Kidney tubule cell (primary cell): Measurements from ENCODE around the gene COPS8.

Experiments
- DNase-seq: peaks from one replicate; pipeline ENCODE4 v3.0.0-alpha.2; 2018; ENCODE audit warnings: low spot score

COPS8 gene

DNA sequence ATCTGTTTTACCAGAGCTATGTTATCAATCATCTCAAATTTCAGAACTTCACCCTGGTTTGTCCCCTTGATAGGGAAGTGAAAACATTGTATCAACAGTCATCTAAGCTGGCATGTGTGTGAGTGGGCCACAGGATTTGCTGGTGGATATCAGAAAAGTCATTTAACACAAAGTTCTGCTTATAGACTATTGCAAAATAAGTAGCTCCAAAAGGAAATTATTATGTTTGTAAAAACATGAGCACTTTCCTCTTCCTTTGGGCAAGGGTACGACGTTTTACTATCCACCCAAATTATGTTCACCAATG, 20.7 kb upstream of the COPS8 start:
- DNase-seq, result no peak

- DNase-seq, result no peak
Measured at GRCh38 chr2:237066396-237066795, 19.3 kb upstream of the COPS8 start.

DNA sequence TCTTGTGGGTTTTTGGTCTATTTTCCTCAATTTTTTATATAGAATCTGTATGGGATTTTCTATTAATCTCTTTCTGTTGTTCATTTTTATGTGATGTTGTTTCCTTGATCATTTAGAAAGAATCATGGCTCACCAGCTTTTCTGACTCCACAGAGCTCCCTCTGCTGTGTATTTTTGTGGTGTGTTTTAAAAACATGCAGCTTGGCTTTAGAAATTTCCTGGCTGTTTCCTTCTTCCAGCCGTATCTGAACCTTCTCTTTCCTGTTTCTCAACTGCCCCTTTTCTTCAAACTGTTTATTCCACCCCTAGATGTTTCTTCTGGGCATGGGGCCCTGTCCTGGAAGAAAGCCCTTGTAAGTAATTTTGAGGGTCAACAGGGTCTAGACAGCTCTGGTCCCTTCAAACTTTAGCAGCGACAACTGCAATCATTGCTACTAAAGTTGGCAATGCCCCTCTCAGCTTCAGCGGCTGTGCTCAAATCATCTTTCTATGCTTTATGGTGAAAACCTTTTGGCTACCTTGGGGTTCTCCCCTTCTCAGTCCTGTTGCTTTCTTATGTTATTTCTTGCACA, 17.6 kb upstream of the COPS8 start:
- no peak for DNase-seq

GRCh38 chr2:237072067-237072931, 13.4 kb upstream of the COPS8 start:
- peak; percentile 58 for DNase-seq

DNA sequence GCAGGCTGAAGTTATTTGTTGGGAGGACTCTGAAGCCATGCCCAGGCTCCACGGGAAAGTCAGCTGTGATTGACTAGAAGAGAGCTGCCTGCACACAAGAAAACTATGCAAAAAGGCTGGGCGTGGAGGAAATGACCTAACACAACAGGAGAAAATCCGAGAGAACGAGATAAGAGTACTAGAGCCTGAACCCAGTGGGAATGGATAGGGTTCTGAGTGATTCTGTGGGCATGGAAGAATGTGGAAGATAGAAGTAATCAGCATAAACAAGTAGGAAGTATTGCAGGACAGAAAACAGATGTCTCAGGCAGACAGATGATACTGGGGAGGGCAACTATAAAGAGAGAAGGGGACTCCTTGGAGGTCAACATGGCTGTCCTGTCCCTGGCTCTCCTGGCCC, 12.1 kb upstream of the COPS8 start:
- peak; percentile 10 for DNase-seq

DNA sequence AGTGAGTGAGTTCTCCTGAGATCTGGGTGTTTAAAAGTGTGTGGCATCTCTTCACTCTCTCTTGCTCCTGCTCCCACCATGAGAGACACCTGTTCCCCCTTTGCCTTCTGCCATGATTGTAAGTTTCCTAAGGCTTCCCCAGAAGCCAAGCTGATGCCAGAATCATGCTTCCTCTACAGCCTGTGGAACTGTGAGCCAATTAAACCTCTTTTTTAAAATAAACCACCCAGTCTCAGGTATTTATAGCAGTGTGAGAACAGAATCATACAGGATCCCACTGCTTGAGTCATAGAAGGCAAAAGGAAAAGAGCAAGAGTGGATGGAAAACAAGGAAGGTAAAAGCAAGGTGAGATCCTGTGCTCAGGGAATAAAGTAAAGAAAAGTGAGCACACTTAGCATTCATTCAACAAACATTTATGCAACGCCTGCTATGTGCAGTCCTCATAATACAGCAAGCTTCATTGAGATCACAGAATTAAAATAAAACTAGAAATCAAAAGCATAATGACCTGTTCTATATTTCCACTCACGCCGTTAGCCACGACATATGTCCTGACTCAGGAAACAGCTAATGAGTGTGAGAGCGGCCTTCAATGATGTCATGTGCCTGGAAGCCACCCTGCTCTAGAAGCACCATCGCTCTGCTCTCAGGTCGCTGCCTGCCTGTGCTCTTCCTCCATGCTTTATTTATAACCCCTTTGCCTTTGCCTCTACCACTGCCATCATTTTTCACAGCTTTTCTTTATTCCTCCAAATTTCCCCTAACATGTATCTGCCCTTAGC, 11.3 kb upstream of the COPS8 start:
- DNase-seq, result no peak

- DNase-seq, result peak; percentile 69
Measured at GRCh38 chr2:237075749-237076599, 9.7 kb upstream of the COPS8 start.

GRCh38 chr2:237081596-237081995, 4.1 kb upstream of the COPS8 start:
- no peak for DNase-seq

GRCh38 chr2:237083026-237083425, 2.7 kb upstream of the COPS8 start:
- no peak for DNase-seq

- no peak for DNase-seq
Measured at GRCh38 chr2:237084444-237084843, 1.2 kb upstream of the COPS8 start.

- no peak for DNase-seq
Measured at GRCh38 chr2:237090906-237091305, 5.2 kb downstream of the COPS8 start.

DNA sequence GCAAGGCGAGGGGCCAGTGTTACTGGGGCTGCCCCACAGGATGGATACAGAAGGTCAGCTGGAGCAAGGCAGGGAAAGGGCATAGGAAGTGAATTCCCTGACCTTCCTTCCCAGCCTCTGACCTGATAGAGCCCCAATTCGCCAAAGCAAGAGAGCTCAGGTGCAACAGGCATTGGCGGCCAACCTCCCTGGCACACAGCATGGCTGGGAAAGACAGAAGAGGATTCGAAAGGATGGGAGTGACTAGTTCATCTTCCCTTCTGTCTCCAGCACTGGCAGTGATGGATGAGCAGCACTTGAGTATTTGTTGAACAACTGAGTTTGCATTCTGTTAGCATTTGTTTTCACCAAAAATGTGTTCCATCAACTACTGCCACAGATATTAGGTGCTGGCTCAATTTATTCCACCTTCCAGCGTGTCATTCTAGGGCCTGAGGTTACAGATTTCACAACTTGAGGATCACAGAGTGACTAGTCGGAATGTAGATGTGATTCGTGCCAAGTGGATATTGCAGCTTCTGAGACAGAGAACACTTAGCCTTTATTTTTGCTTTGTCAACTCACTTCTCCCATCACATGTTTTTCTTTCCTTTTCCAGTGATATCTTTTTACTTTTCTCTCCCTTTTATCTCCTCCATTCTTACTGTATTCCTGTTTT, 6.2 kb downstream of the COPS8 start:
- DNase-seq, result peak; percentile 17

GRCh38 chr2:237092506-237092905, 6.8 kb downstream of the COPS8 start:
- no peak for DNase-seq

- DNase-seq, result peak; percentile 30
Measured at GRCh38 chr2:237092920-237093781, 7.5 kb downstream of the COPS8 start.

DNA sequence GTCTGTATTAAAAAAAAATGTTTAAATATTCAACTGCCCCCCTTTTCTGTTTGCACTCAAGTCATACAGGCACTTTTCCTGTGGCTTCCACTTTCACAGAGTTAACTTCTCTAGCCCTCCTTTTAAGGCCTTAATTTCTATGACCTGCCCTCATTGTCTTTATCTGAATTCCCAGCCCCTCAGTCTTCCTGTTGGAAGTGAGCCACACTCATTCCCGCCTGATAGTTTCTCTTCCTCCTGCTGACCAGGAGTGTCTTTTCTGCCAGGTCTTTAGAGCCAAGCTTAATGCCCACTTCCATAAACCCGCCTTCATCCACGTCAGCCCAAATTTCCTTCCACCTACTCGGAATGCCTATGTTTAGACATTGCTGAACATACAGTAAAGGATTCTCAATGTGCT, 10.5 kb downstream of the COPS8 start:
- DNase-seq, result no peak

DNA sequence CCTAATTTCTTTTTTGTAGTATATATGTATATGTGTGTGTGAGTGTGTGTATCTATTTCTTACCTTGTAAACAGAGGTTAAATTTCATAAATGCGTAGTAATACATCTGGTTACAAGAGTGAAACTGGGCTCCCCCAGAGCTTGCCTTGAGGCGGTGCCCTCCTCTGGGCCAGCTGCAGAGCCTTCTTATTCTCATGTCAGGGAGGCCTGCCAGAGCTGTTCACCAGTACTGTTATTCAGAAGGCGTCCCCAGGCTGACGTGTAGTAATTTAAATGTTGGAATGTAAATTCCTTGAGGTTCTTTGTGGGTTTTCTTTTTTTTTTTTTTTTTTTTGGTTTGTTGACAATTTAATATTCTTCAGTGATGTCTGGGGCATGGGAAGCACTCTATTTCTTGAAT, 11.2 kb downstream of the COPS8 start:
- no peak for DNase-seq

- DNase-seq, result no peak
Measured at GRCh38 chr2:237097326-237097910, 11.7 kb downstream of the COPS8 start.

DNA sequence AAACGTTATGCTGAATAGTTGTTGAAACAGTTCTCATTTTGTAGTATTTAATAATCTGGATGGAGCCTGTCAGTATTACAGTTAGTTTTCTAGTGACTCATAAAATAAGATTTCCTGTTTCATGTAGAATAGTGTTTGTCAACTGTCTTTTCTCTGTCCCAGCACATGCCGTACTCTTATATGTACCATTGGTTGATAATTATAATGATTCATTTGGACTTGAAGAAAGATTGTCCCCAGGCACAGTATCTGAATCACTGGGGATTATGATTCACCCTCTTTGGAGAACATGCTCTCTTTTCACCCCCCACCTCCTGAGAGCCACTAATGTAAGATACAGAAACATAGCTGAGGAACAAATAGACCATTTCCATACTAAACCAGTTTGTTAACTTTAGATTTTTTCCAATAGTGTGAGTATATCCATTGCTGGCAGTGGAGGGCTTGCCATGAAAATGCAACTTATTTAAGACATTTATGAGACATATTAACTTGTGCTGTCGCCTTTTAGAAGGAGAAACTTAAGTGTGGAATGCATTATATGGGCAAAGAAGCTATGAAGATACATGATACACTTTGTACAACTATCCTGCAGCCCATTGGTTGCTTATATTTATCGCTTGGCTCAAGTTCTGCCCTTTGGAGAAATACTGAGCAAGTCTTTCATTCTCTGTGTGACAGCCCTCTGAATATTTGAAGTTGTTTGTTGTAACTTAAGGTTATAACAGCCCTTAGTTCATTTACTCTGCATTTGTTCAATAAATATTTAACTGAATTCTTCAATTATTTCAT, 12.4 kb downstream of the COPS8 start:
- peak; percentile 87 for DNase-seq

DNA sequence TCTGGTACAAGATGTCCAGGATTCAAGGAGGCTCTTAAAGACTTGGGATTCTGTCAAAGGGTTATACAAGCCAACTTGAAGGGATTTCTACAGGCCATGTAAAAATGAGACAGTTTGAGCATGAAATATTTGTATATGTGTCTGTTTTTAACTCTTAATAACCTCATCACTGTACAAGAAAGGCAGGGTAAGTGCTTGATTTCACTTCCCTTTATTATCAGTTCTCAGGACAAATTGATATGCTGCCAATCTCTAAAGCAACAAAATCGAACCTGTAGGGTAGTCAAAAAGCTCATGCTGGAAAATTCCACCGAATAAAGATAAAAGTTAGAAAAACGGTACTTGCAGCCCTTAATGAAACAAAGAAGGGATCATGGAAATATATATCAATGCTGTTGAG, 14.1 kb downstream of the COPS8 start:
- no peak for DNase-seq
